Urinary bladder (tissue), 4 donors: Measurements from ENCODE around the gene CACNA1D. TPM values are rescaled to one million over a fixed set of nuclear protein-coding genes. Genes with fewer than 3 reads are reported as not detected.

ENCODE experiments used
- DNase-seq: peaks from one replicate; pipeline ENCODE4 v3.0.0-alpha.2; 2015; ENCODE audit errors: extremely low spot score
- H3K27ac ChIP-seq: one replicate; pipeline ENCODE4 v1.5.1; 2013; ENCODE audit warnings: low read depth, mild to moderate bottlenecking, moderate library complexity
- H3K36me3 ChIP-seq: one replicate; pipeline ENCODE4 v1.6.1; 2013; ENCODE audit warnings: mild to moderate bottlenecking, moderate library complexity; ENCODE audit not compliant: insufficient read depth
- H3K4me1 ChIP-seq: one replicate; pipeline ENCODE4 v1.6.1; 2013; ENCODE audit warnings: mild to moderate bottlenecking, moderate library complexity; ENCODE audit not compliant: insufficient read depth
- H3K4me3 ChIP-seq: one replicate; pipeline ENCODE4 v1.5.1; 2013; ENCODE audit warnings: low read depth, low read length
- WGBS: extraction: QIAGEN DNeasy Blood & Tissue Kit; methylation state at CpG from one replicate; pipeline ENCODE4 v1.1.7; 2013; 5-methylcytosine and 5-hydroxymethylcytosine counted together
- polyA plus RNA-seq: library from polyadenylated mRNA; stranded (reverse); fragments of 200-250 nt; gene quantifications from one replicate; pipeline ENCODE4 v1.2.3, GENCODE V29; 2013
- total RNA-seq: library from RNA; depleted of rRNA; stranded (reverse); fragments of >200 nt; gene quantifications from one replicate; pipeline ENCODE4 v1.2.3, GENCODE V29; 2014
- donor health status: healthy with polysubstance abuse.
- donor health status: healthy.

CACNA1D gene
- total and polyA plus RNA-seq, 2 donors, result 1.6 to 23.5 TPM

DNA sequence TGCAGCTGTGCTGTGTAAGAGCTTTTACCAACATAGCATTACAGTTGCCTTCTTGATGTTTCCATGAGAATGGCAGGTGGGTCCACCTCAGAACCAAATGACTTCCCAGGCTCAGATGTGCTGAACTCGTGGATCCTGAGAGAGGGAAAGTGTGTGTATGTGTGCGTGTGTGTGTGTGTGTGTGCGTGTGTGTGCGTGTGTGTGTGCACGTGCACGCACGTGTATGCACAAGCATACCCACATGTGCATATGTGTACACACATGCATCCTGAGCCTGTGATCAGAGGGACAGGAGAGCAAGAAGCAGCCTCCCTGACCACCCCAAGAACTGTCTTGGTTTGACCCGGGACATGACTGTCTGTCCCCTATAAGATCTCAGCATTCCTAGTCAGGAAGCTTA, 303.7 kb downstream of the CACNA1D start:
- Histone ChIP-seq H3K4me1 (no peaks in the 10 kb centered on the region), H3K27ac (no peak overlapping the region), H3K4me3 (no peak overlapping the region), H3K36me3 (no peaks in the 10 kb centered on the region)
- 85% methylated on average over 8 of the region's 8 CpGs for WGBS
- DNase-seq, result no peak

DNA sequence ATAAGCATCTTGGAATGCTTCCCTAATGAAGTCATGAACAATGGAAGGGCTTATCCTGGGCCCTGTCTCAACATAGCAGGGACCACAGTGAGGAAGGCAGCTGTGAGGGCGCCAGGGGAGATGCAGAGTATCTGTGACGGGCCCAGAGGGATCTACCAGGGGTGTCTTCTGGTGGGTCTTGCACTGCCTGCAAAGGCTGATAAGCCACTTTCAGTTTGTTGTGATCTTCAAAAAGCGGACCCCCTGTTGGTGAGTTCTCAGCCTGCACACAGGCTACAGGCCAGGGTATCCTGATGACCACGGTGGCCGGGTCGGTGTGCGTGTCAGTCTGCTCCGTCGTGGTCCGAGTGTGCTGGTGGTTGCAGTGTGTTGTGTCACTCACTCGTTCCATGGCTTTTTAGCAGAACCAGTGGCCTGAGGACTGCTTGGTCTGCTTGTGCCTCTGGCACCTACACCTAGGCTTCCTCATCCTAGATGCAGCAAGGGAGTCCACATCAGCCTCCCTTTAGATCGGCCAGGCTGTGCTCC, 305.0 kb downstream of the CACNA1D start:
- no peak for DNase-seq
- no peaks in the 10 kb centered on the region for H3K36me3 ChIP-seq
- 95% methylated on average over 12 of the region's 12 CpGs for WGBS
- H3K4me3 ChIP-seq, result no peak overlapping the region
- H3K27ac ChIP-seq, result no peak overlapping the region
- no peaks in the 10 kb centered on the region for H3K4me1 ChIP-seq

DNA sequence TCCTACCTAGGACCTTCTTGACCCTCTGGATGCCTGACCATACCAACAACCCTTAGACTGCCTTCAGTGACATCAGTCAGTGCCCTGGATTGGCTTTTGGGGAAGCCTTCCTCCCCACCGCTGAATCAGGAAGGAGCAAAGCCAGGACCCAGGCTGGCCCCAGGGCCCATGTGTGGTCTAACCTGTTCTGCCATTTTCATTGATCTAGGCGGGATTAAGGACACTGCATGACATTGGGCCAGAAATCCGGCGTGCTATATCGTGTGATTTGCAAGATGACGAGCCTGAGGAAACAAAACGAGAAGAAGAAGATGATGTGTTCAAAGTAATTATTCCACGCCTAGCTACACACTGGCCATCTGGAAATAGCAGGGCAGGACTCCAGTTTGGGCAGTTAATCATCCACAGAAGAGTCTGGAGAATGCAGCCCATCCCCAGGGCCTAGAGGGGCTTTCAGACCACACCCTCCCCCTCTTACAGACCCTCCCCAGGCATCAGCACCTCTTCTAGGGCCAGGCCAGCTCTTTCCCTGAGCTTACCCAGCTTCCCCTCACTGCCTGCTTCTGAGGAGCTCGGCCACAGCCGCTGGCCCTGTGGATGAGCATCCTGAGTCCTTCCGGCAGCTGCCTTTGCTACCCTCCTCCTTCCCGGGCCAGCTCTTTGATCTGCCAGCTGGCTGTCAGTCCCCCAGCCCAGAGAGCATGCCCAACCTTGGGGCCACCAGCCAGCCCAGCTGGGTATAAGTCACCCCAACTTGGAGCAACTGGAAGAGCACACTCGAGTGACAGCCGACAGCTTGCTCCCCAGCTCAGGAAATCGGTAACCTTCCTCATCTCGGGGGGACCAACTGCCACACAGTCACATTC, 305.9 kb downstream of the CACNA1D start:
- 83% methylated on average over 16 of the region's 16 CpGs for WGBS
- Histone ChIP-seq H3K36me3 (no peaks in the 10 kb centered on the region), H3K27ac (no peak overlapping the region), H3K4me1 (no peaks in the 10 kb centered on the region), H3K4me3 (no peak overlapping the region)
- no peak for DNase-seq

DNA sequence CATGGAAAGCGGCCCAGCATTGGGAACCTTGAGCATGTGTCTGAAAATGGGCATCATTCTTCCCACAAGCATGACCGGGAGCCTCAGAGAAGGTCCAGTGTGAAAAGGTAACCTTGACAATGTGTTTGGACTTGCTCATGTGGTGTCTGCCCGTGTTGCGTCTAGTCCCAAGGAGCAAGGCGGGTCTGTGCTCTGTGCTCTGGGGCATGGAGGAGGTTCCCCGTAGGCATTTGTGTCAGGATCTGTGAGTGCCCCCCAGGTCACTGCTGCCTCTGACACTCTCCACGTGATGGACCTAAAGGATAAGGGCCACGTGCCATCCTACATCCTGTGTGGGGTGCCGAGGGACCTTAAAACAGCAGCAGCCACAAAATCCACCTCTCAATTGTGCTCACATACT, 306.9 kb downstream of the CACNA1D start:
- DNase-seq, result no peak
- 94% methylated on average over 9 of the region's 9 CpGs for WGBS
- H3K36me3 ChIP-seq, result no peaks in the 10 kb centered on the region

DNA sequence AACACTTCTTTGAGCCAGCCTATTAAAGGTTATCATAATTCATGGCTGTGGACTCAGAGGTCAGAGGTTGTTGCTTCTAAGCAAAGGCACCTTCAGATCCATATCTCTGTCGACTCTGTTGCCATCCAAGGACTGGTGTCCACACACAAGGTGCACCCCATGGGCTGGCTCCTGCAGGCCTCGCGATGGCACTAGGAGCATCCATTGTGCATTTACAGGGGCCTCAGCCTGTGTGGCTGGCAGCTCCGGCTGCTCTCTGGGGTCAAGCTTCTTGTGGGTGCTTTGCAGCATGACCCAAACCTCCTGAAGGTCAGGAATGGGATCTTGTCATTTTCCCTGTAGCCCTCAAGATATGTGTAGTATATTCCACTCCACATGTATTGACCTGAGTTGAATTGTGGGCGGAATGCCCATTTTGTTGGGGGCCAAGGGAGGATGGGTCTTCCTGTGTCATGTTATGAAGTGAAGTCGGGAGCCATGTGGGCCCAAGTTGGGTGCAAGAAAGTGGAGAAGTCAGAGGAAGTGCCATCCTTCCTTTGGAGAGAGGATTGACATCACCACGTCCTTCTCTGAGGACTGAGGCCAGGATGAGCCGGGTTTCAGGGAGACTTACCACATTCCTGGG, 308.0 kb downstream of the CACNA1D start:
- WGBS, result 89% methylated on average over 8 of the region's 8 CpGs
- no peak for DNase-seq
- H3K4me1 ChIP-seq, result no peaks in the 10 kb centered on the region
- H3K36me3 ChIP-seq, result no peaks in the 10 kb centered on the region
- H3K4me3 ChIP-seq, result no peak overlapping the region
- no peak overlapping the region for H3K27ac ChIP-seq

More for the DNA sequence above, 306.9 kb downstream of the CACNA1D start:
- H3K27ac ChIP-seq, result no peak overlapping the region
- no peaks in the 10 kb centered on the region for H3K4me1 ChIP-seq
- no peak overlapping the region for H3K4me3 ChIP-seq

DNA sequence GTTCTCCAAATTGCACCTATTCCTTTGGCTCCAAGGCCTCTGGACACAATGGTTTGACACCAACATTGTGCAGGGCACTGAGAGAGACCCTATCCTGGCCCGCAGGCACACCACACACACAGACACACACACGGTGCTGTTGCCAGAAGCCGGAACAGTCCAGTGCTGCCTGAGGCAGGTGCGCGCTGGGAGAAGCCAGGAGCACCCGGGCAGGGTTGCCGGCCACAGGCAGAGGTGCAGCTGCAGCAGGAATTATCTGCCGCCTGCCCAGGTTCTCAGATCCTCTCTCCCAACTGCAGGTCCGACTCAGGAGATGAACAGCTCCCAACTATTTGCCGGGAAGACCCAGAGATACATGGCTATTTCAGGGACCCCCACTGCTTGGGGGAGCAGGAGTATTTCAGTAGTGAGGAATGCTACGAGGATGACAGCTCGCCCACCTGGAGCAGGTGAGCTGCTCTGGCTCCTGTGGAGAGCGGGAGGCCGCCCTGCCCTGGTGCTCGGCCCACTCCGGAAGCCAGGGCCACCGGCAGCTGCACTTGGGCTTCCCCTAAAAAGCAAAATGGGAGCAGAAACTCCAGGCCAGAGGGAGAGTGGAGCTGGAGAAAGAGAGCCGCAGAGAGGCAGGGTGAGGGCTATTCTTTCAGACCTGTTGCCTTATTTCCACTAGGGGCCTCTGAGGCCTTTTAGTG, 308.9 kb downstream of the CACNA1D start:
- H3K4me1 ChIP-seq, result no peaks in the 10 kb centered on the region
- no peak for DNase-seq

DNA sequence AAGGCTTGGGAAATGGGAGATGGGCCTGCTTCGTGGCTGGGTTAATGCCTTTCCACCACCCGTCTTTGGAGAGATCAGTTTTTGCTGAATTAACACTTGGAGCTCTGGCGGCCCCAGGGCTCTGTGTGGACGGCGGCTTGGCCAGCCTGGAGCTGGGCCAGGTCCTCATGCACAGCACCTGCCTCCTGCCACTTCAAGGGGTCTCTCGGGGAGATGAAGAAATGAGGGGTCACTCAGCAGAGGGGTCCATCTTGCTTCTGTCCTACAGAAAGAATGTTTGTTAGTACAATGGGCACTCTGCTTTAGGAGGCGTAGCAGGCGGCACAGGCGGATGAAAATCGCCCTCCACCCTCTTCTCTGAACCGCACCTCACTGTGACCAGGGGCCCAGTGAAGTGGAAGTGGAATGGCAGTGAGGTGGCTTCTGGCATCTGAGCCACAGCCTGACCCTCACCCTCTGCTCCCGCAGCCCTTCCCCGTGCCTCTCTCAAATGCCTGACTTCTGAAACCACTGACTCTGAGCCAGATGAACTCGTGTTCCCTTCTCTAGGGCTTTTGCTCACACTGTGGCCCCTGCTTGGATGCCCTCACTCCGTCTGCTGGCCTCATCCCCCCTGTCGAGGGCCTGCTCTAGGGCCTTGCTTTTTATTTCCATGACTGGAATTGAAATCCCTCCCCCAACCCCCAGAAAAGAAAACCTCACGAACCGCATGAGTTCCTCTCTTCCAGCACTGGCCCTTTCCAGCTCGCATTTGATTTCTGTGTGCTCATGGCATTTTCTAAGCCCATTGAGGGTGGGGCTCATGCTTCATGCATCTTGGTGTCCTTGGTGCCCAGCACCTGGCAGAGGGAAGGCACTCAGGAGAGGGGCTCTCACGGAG, 309.6 kb downstream of the CACNA1D start:
- 83% methylated on average over 20 of the region's 20 CpGs for WGBS
- DNase-seq, result no peak
- Histone ChIP-seq H3K27ac (no peak overlapping the region), H3K36me3 (no peaks in the 10 kb centered on the region), H3K4me3 (no peak overlapping the region), H3K4me1 (no peaks in the 10 kb centered on the region)

More for the DNA sequence above, 308.9 kb downstream of the CACNA1D start:
- WGBS, result 92% methylated on average over 18 of the region's 18 CpGs
- no peak overlapping the region for H3K4me3 ChIP-seq
- no peak overlapping the region for H3K27ac ChIP-seq
- no peaks in the 10 kb centered on the region for H3K36me3 ChIP-seq

DNA sequence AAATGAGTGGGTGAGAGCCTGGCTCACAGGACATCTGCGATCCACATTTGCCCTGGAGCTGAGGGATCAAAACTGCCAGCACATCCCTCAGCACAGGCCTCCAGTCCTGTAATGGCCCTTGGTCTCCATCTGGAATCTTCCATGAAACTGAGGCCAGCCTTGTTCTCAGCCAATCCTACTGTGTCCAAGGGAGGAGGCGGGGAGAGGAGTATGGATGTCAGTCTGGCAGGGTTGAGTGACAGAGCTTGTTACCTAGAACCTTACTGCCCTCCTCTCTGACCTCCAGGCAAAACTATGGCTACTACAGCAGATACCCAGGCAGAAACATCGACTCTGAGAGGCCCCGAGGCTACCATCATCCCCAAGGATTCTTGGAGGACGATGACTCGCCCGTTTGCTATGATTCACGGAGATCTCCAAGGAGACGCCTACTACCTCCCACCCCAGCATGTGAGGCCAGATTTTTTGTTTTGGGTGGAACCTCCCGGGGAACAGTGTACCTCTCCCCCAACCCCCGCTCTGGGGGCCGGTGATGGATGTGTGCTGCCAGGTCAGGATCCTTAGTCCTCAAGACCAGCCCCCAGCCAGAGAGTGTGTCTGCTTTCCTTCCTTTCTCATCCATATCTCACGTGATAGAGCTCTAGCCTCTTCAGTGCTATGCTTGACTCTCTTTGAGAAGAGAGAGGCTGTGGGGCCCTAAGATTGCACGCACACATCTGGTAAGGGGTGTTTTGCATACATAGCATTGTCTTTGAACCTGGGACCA, 310.5 kb downstream of the CACNA1D start:
- 61% methylated on average over 14 of the region's 14 CpGs for WGBS
- no peak for DNase-seq

DNA sequence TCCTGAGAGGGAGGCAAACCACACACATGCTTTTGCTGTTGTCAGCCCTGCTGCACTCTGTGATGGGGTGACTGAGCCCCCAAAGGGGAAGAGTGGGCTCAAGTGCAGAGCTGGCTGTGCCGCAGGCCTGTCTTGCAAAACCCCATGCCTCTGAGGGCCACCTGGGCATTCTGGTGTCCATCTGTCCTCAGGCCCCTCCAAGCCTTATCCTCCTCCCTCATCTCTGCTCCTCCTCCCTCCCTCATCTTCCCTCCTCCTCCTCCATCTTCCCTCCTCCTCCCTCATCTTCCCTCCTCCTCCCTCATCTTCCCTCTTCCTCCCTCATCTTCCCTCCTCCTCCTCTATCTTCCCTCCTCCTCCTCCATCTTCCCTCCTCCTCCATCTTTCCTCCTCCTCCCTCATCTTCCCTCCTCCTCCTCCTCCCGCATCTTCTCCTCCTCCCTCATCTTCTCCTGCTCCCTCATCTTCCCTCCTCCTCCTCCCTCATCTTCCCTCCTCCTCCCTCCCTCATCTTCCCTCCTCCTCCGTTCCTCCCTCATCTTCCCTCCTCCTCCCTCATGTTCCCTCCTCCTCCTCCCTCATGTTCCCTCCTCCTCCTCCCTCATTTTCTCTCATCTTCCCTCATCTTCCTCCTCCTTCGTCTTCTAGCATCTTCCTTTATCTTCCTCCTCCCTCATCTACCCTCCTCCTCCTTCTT, 311.2 kb downstream of the CACNA1D start:
- Histone ChIP-seq H3K4me1 (no peaks in the 10 kb centered on the region), H3K36me3 (no peaks in the 10 kb centered on the region), H3K4me3 (no peak overlapping the region), H3K27ac (no peak overlapping the region)
- no peak for DNase-seq
- 83% methylated on average over 4 of the region's 4 CpGs for WGBS

More for the DNA sequence above, 310.5 kb downstream of the CACNA1D start:
- H3K27ac ChIP-seq, result no peak overlapping the region
- no peaks in the 10 kb centered on the region for H3K4me1 ChIP-seq
- H3K36me3 ChIP-seq, result no peaks in the 10 kb centered on the region
- no peak overlapping the region for H3K4me3 ChIP-seq

DNA sequence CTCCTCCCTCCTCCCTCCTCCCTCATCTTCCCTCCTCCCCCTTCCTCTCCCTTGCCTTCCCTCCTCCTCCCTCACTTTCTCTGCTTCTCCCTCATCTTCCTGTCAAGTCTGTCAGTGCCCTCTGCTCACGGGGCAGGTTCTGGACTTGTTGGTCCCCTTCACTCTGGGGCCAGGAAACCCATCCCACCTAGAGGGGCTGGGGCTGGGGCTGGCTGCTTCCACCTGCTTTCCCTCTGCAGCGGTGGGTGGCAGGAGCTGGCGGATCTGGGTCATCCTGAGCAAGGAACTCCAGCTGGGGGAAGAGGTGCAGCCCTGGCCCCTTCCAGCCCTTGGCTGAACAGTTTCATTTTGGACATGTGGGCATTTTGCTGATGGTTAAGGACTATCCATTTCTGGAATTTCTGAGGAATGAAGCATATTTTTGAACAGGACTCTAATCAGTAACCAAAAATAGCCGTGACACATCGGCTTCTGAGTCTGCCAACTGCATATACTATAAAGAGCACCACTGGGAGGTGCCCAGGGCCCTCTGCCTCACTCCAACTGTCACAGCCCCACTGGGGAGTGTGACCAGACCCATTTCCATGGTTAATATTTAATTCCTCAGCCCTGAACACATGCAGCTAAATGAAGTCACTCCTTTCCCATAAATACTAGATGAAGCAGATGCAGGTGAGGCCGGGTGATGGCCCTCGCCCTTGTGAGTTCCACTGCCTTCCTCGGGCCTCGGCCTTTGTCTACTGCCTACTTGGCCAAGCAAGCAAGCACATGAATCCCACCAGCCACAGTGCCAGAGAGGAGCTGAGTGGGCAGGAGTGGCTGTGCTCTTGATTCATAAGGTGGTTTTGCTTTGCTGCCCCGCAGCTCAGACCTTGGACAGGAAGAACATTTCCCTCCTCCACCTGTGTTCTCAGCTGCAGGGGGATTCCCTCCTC, 312.0 kb downstream of the CACNA1D start:
- DNase-seq, result no peak
- no peaks in the 10 kb centered on the region for H3K36me3 ChIP-seq
- no peak overlapping the region for H3K27ac ChIP-seq
- no peaks in the 10 kb centered on the region for H3K4me1 ChIP-seq
- H3K4me3 ChIP-seq, result no peak overlapping the region
- 77% methylated on average over 10 of the region's 10 CpGs for WGBS

DNA sequence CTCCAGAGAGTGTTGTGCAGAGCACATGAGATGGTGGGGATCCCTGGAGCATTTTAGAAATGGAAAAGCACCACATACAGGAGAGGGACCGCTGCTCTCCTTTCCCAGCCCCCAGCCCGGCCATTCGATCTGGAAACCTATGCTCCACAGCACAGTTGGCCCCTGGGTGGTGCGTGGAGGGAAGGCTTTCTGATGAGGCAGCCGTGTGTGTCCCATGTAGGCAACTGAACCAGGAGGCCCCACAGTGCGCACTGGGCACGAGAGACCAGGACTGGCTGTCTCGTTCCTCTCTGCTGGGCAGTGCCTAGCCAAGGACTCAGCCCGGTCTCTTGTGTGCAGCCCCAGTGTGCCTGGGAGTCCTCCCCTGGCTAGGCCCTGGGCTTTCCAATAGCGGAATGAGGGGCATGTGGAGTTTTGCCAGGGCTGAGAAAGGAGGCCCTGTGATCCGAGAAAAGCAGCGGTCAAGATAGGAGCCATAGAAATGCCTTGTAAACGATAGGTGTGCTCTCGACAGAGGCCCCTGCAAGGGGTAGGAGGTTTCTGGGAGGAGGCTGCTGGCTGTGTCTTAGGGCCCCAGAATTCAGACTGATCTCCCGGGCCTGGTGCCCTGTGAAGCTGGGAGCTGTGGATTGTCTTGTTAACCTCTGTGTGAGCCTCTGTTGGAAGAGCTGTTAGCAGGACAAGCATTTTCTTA, 312.9 kb downstream of the CACNA1D start:
- DNase-seq, result no peak
- no peaks in the 10 kb centered on the region for H3K4me1 ChIP-seq
- 78% methylated on average over 15 of the region's 15 CpGs for WGBS
- no peak overlapping the region for H3K4me3 ChIP-seq
- no peaks in the 10 kb centered on the region for H3K36me3 ChIP-seq
- no peak overlapping the region for H3K27ac ChIP-seq
